Erythroblast (primary cell): Measurements from ENCODE around the gene ATXN7L1.

Experiments
- GATA1 ChIP-seq: IDR thresholded peaks from 2 replicates; pipeline ENCODE4 v1.6.1; 2011; ENCODE audit warnings: low read depth, mild to moderate bottlenecking, control low read depth, low read length, moderate library complexity
- POLR2A ChIP-seq: IDR thresholded peaks from 2 replicates; pipeline ENCODE4 v1.6.1; 2011; ENCODE audit warnings: mild to moderate bottlenecking, low read length

DNA sequence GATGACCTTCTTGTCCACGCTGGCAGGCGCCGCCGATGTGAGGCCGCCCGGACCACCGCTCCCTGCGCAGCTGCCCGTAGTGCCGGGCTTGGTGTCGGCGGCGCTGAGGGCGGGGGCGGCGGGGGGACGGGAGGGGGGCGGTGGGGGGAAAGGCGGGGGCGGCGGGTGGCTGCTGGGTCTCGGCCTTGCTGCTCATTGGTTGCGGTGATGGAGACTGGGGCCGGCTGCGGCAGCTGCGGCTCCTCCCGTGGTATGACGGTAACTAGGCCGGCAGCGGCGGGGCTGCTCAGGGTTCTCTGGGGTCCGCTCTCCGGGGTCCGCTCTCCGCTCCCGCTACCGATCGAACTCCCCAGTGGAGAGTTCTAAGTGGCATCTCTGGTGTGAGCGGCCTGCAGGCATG is 293.3 kb downstream of the ATXN7L1 start:
- TF ChIP-seq POLR2A (no peak), GATA1 (no peak)
